GM18907 (cell line): ENCODE measurements around the gene IFT80.
A peak's percentile ranks its signal among the peaks of the same experiment; 100 is the strongest.
"Not testable (repeated sequence)": the region's sequence is repeated elsewhere in the genome, so short reads cannot be mapped to it uniquely, and the experiment has no call there.

Experiments used
- ATAC-seq: cut with Tn5 transposase; IDR thresholded peaks from one replicate; pipeline ENCODE4 v1.9.1; 2021; ENCODE audit warnings: mild to moderate bottlenecking, moderate library complexity; ENCODE audit not compliant: unreplicated experiment

The IFT80 gene

DNA sequence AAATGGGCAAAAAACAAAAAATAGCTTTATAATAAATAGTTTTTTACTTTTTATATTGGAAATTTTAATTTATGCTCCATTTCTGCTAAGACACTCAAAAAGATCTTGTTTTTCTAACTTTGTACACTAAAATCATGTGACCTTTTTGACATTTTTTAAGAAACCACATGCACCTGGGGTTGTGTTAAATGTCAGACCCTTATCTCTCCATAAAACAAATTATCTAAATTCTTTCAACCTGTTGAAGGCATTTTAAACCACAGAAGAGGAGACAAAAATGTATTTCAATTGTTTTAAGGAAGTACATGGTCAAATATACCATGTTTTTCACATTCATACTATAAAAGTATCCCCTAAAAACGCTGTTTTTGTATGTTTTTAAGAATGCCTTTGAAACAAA is 29.2 kb downstream of the IFT80 start:
- ATAC-seq, result no peak

DNA sequence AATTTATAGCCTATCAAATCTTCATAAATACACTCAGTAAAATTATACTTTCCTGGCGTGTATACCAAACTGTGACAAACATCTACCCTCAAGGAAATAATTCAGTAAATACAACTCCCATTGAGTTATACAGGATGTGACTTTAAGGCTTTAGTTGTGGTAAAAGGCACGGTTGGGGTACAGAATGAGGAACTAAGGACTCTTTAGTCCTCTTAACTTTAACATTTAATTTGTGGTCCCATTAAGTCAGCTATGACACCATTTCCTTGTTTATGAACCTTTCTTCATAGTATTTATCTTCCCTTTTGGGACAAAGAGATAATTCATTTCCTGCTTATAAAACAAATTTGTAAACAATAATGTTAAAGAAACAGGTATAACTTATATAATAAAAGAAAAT is 30.2 kb downstream of the IFT80 start:
- ATAC-seq, result peak; percentile 93

DNA sequence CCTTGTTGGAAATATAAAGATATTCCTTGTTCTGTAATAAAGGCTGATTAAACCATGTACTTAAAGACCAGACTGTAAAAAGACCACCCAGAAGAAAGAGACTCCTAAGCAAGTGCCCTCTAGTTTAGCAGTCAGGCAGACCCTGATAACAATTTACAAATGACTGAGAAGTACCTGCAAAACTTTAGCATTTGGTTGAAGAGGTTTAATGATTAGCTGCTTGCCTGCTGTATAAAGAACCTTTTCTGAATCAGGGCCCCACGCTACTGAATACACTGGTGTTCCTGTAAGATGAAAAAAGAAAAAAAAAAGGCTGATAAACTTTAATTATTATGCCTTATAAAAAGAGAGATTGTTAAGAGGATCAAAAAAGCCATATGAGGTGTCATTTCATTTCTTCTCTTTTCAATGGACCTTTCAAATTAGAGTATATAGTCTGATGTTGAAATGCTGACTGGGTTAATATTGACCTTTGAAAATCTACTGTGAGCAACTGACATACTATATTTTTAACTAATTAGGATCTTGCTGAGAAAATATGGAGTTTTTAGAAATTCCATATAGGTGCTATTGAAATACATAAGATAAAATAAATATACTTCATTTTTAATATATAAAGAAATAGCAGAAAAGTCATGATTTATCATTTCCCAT is 33.0 kb downstream of the IFT80 start:
- no peak for ATAC-seq

DNA sequence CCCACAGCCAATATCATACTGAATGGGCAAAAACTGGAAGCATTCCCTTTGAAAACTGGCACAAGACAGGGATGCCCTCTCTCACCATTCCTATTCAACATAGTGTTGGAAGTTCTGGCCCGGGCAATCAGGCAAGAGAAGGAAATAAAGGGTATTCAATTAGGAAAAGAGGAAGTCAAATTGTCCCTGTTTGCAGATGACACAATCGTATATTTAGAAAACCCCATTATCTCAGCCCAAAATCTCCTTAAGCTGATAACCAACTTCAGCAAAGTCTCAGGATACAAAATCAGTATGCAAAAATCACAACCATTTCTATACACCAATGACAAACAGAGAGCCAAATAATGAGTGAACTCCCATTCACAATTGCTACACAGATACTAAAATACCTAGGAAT is 36.1 kb downstream of the IFT80 start:
- not testable (repeated sequence) for ATAC-seq

DNA sequence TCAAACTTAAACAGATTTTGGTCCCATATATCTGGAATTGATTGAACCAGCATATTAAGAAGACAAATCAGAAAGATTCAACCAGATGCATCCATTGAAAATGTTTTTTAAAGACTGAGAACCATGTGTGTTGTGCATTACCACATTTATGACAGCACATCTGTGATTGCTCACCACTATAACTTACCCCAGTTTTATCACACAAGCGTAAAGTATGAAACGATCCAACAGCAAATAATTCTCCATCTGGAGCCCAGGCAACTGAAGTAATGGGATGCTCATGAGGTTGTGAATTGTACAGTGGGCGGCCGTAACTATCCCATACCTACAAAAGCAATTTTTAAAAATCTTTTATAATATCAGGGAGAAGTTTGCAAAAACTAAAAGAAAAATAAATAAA is 43.2 kb downstream of the IFT80 start:
- no peak for ATAC-seq

DNA sequence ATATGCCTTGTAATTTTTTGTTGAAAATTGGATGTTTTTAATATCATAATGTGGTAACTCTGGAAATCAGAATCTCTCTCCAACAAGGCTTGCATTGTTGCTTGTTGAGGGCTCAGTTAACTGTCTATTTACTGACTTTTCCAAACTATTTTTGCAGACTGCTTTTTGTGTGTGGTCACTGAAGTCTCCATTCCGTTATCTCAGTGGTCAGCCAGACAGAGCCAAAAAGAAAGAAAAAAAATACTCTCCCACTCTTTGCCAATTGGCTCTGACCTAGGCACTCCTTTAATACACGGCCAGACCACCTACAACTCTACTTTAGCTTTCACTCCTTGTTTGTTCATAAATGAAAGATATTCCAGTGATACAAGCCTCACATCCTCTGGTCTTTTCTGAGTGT is 52.5 kb downstream of the IFT80 start:
- no peak for ATAC-seq

DNA sequence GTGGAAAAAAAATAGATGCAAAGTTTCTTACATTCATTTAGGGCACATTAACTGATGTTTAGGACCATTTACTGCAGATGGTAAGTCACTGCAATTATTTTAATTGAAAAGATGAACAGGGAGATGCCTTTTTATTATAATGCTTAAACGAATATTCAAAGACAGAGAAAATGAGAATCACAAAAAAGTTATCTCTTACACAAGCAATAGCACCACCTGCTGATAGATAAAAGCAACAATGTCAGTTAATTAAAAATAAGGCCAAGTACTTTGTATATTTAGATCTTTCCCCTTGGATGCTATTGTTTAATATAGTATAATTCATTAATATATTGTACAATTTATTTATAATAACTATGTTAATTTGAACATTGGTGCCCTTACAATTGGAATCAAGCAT is 55.9 kb downstream of the IFT80 start:
- ATAC-seq, result no peak

DNA sequence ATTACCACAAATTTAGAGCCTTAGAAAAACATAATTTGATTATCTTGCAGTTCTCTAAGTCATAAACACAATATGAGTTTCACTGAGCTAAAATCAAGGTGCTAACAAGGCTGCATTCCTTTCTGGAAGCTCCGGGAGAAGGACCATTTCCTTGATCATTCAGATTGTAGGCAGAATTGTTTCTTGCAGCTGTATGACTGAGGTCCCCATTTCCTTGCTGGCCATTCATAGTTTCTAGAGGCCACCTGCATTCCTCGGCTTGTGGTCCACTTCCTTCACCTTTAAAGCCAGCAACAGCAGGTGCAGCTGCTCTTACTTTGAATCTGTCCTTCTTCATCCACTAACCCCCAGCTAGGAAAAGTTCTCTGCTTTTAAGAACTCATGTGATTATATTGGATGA is 58.7 kb downstream of the IFT80 start:
- no peak for ATAC-seq

DNA sequence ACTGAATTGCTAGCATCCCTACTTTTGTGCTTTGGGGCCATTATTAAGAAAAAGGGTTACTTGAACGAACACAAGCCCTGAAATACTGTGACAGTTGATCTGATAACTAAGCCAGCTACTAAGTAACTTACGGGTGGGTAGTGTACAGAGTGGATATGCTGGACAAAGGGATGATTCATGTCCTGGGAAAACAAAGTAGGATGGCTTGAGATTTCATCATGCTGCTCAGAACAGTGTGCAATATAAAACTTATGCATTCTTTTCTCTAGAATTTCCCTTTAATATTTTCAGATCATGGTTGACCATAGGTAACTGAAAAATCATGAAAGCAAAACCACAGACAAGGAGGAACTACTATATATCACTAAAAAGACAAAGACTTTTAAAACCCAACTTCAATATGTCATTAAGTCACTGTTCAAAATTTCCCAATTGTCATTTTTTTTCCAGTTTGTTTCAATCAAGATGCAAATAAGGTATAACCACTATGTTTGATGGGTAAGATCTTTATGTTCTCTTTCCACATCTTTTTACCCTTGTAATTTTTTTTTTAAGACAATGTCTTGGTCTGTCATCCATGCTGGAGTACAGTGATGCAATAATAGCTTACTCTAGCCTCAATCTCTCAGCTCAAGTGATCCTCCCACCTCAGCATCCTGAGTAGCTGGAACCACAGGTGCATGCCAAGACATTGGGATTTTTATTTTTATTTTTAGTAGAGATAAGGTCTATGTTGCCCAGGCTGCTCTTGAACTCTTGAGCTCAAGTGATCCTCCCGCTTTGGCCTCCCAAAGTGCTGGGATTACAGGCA is 67.7 kb downstream of the IFT80 start:
- ATAC-seq, result no peak

DNA sequence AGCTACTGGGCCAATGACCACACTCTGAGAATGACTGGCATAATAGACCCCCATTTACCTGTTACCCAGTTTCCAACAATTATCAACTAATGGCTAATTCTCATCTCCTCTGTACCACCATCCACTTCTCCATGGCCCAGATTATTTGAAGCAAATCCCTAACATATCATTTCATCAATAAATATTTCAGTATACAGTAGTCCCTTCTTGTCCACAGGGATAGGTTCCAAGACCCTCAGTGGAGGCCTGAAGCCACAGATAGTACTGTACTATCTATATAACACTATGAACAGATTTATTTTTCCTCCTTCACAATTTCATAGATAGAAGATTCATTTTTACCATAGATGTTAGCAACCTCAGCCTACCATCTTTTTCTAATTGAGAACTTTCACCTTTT is 68.3 kb downstream of the IFT80 start:
- ATAC-seq, result no peak

DNA sequence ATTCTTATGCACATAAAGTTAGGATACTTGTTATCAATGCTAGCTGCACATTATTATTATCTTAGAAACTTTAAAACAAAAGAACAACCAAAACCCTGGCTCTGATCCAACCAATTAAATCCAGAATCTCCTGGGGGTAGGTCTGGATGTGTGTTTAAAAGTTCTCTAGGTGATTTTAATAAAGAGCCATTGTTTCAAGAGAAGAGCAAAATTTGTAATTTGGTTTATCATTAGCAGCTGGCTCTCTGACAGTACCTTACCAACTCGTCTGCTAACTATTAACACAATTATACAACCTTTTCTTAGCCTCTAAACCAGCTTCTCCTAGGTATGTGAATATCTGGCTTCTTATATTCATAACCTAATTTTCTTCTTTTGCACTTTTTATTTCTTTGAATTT is 68.9 kb downstream of the IFT80 start:
- ATAC-seq, result no peak

DNA sequence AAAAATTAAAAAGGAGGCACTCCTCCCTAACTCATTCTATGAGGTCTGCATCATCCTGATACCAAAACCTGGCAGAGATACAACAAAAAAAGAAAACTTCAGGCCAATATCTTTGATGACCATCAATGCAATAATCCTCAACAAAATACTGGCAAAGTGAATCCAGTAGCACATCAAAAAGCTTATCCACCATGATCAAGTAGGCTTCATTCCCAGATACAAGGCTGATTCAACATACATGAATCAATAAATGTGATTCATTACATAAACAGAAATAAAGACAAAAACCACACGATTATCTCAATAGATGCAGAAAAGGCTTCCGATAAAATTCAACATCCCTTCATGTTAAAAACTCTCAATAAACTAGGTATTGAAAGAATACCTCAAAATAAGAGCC is 72.7 kb downstream of the IFT80 start:
- ATAC-seq, result not testable (repeated sequence)

DNA sequence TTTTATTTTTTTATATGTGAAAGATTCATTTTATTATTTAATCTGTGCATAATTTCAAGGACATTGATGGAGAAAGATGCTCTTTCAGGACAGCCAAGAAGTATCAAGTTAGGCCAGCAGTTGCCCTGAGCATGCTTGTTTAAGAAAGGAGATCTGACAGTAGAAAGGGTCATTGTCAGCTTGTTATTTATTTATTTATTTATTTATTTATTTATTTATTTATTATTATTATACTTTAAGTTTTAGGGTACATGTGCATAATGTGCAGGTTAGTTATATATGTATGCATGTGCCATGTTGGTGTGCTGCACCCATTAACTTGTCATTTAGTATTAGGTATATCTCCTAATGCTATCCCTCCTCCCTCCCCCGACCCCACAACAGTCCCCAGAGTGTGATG is 77.2 kb downstream of the IFT80 start:
- not testable (repeated sequence) for ATAC-seq

DNA sequence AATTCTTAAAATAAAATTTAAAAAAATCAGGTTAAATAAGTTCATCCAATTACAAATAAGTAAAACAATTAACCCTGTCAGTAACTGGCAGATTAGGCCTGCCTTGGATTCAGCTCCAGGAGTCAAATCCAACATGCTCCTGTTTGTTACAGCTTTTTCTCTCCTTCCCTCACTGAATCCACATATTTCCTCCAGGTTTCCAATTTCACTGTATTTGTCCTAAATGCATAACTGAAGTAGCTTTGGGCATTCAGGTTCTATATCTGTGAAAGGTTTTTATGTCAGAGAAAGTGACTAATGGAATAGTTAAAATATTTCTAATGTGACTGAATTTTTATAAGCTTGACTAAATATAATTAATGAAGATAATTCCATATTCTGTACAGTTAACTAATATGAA is 79.7 kb downstream of the IFT80 start:
- ATAC-seq, result no peak

DNA sequence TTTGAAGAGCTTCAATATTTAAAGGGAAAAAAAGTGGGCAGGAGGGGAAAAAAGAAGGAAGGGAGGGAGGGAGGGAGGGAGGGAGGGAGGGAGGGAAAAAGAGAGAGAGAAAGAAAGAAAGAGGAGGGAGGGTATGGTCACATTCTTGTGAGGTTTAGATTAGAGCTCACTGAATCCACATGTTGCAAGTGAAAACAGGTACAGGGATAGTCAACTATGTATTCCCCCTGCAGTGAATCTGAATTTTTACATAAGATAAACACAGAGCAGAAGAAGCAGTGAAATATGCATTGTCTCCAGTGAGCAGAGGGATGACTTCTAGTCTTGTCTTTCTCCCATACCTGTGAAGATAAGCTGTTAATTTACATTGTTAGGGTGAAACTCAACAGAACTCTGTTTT is 84.0 kb downstream of the IFT80 start:
- no peak for ATAC-seq

DNA sequence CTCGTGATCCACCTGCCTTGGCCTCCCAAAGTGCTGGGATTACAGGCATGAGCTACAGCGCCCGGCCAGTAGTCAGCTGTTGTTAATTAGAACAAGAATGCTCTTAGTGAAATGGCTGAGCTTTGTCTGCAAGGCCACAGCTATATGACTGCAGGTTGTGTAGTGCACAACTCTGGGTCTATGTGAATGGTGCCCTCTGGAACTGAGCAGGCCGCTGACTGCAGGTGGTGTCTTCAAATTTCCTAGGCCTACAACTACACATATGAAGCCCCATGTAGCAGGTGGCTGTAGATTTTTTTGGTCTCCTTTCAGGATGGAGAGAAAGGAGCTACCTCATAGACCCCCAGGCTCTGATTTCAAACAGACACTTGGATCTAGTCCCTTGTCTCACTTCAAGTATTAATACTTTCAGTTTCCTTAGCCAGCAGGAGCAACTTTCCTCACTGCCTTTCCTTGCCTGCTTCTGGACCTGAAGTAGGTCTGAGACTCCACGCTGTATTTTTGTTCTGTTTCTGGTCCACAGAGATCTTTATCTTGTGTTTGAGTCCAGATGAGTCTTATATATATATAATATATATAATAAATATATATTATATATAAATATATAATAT is 86.9 kb downstream of the IFT80 start:
- ATAC-seq, result no peak

DNA sequence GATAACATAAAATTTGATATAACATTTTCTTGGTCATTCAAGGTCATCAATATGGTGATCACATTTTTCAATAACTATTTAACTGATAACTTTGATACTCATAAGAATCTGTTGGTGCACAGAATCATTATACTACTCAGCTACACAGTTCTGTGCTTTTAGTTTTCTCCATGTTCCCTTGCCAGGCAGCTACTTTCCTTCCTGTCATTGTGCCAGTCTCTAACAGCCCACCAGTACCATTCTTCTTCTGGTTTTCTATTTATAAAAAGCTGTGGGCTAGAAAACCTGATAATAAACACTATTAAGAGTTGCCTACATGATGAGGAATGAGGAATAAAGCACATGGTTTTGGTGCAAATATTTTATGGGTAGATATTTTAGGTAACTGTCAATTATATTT is 96.2 kb downstream of the IFT80 start:
- no peak for ATAC-seq

DNA sequence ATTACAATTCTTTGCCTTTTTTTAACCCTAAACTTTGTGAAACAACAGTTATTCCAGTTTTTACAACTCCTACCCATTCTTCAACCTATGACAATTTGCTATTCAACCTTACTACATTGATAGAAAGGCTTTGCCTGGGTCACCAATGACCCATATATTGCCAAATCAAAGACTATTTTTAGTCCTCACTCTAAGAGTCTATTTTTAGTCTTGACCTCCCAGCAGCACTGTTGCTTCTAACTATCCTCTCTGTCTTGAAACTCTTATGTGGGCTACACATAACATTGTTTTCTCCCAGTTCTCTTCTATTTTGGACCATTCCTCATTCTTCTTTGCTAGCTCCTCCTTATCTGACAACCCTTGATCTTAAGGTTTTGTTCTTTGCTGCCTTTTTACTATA is 102.4 kb downstream of the IFT80 start:
- ATAC-seq, result no peak

DNA sequence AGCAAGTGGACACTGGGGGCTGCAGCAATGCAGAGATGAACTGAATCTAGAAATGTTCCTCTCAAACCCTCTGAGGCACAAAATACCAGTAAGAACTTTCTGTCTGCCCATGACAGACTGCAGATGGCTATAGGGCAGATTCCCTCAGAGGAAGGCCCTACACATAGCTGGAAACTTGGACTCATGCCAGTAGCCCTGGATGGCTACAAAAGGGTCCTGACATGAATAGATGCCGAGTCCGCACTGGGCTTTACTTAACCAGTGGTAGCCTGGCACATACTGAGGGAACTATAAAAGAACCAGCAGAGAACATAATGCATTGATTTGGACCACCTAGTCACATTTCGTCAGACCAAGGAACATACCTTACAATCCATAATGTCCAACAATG is 107.1 kb downstream of the IFT80 start:
- ATAC-seq, result no peak

DNA sequence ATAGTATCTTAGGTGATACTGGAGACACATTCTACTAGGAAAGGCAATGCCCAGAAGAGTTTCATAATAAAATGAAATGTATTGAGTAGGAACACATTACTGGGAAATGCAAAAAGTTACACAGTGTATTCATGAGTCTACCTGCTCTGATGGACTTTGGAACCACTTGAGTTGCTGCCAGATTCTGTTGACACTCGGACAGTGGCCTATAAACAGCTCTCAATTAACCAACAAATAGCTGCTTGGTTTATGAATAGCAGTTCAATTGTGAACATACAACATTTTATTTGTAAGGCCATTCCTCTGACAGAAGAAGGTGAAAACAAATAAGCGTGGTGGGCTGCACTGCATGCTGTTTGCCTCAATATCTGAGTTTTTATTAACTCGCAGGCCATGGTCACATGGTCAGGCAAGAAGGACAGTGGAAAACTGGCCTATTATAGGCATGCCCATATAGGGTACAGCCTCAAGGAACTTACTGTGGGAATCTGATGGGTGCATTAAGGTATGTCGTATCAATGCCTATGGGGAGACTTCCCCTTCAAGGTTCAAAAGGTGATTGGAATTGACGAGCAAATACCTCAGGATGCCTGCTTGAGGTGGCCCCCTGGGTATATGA is 107.6 kb downstream of the IFT80 start:
- ATAC-seq, result no peak

DNA sequence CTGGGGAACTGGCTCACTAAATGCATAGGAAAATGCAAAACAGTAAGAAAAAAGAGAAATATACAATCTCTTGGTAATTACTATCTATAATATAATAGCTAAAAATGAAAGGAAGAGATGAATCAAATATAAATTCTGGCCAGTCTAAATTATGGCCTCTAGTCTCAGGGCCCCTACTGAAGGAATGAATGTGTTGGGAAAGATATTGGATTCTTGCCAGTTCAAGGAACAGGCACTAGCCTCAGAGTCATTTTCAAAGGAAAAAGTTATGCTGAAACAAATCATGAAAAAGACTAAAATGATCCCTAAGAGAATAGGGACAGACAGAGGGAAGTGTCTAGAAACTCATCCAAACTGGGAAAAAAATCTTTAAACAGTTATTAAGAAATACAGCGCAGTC is 111.4 kb downstream of the IFT80 start:
- ATAC-seq, result no peak

DNA sequence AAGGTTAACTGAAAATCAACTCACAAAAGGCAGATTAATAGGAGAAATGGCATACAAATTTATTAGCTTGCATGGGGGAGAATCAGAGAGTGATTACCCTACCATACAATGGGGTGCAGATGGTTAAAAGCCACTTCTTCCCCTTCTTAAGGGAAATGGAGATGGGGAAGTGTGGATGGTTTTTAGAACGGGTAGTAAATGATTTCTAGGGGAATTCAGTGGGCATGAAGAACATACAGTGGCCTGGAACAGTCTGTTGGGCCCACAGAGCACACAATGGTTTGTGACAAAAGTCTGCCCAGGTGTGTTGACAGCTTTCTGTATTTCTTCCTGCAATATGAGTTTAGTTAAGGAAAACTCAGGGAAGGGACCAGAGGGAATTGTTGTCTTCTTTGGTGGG is 112.8 kb downstream of the IFT80 start:
- ATAC-seq, result peak; percentile 84
